CD14-positive monocyte (primary cell): Measurements from ENCODE around the gene PDE4D. TPM values are rescaled to one million over a fixed set of nuclear protein-coding genes. Genes with fewer than 3 reads are reported as not detected.

ENCODE experiments used
- DNase-seq, 3 donors: peaks; one replicate each; pipeline ENCODE4 v3.0.0-alpha.2; 2011 to 2022
- H2AFZ ChIP-seq: 2 replicates; pipeline ENCODE4 v1.6.0; 2012; ENCODE audit warnings: mild to moderate bottlenecking, low read depth, low read length, inconsistent platforms; ENCODE audit not compliant: insufficient read depth, poor library complexity, severe bottlenecking
- H3K27ac ChIP-seq, 2 donors: 1 replicate in 1 of 2; 2 replicates in 1 of 2; pipeline ENCODE4 v1.5.1; 2012 to 2013; ENCODE audit warnings: low read length in 2 of 2, control low read depth in 1 of 2, inconsistent platforms in 1 of 2, low read depth in 1 of 2, mild to moderate bottlenecking in 1 of 2
- H3K27me3 ChIP-seq, 2 donors: one replicate each; pipeline versions ENCODE4 v1.6.0 to v1.6.1; 2011 to 2013; ENCODE audit warnings: low read length in 2 of 2; ENCODE audit not compliant: control insufficient read depth in 2 of 2, insufficient read depth in 2 of 2
- H3K36me3 ChIP-seq, 2 donors: replicated peaks in 1 of 2; 1 replicate in 1 of 2; 2 replicates in 1 of 2; pipeline versions ENCODE4 v1.5.1 to v1.6.1; 2012 to 2013; ENCODE audit warnings: low read length in 2 of 2, control low read depth in 1 of 2, inconsistent platforms in 1 of 2, mild to moderate bottlenecking in 1 of 2; ENCODE audit not compliant: insufficient read depth in 2 of 2, control insufficient read depth in 1 of 2
- H3K4me1 ChIP-seq, 2 donors: 1 replicate in 1 of 2; 2 replicates in 1 of 2; pipeline versions ENCODE4 v1.5.1 to v1.6.1; 2012 to 2013; ENCODE audit warnings: low read length in 2 of 2, control low read depth in 1 of 2, inconsistent platforms in 1 of 2, mild to moderate bottlenecking in 1 of 2, moderate library complexity in 1 of 2; ENCODE audit not compliant: insufficient read depth in 2 of 2, control insufficient read depth in 1 of 2
- H3K4me2 ChIP-seq: replicated peaks from 2 replicates; pipeline ENCODE3; 2012; ENCODE audit warnings: low read length, moderate library complexity, mild to moderate bottlenecking; ENCODE audit not compliant: poor library complexity, severe bottlenecking; ENCODE audit errors: extremely low read depth
- H3K4me3 ChIP-seq, 3 experiments: fragments of 200-600 bp in 1 of 3; sonication (generic) in 1 of 3; replicated peaks in 1 of 3; 1 replicate in 2 of 3; 2 replicates in 1 of 3; pipeline ENCODE4 v1.5.1; 2011 to 2013; ENCODE audit warnings: low read length in 3 of 3, mild to moderate bottlenecking in 3 of 3, control low read depth in 2 of 3, low read depth in 2 of 3, inconsistent platforms in 1 of 3, moderate library complexity in 1 of 3
- H3K79me2 ChIP-seq: 2 replicates; pipeline ENCODE4 v1.6.0; 2012; ENCODE audit warnings: mild to moderate bottlenecking, control low read depth, inconsistent platforms, low read length, moderate library complexity; ENCODE audit not compliant: insufficient read depth
- H3K9ac ChIP-seq: 2 replicates; pipeline ENCODE4 v1.6.0; 2017; ENCODE audit warnings: low read length, mild to moderate bottlenecking; ENCODE audit not compliant: insufficient read depth, poor library complexity, severe bottlenecking
- H3K9me3 ChIP-seq, 2 donors: replicated peaks in 1 of 2; 1 replicate in 1 of 2; 2 replicates in 1 of 2; pipeline versions ENCODE4 v1.5.1 to v1.6.1; 2012 to 2013; ENCODE audit warnings: low read length in 2 of 2, control low read depth in 1 of 2; ENCODE audit not compliant: control insufficient read depth in 1 of 2, insufficient read depth in 1 of 2
- H4K20me1 ChIP-seq: 2 replicates; pipeline ENCODE4 v1.6.0; 2012; ENCODE audit warnings: mild to moderate bottlenecking, low read length, control low read depth, moderate library complexity; ENCODE audit not compliant: insufficient read depth
- H3K27ac Mint-ChIP-seq, 7 donors: one replicate each; pipeline ENCODE4 v1.8.0; 2020; ENCODE audit warnings: mild to moderate bottlenecking in 7 of 7, mixed read lengths in 7 of 7, moderate library complexity in 6 of 7, inconsistent platforms in 2 of 7
- H3K27me3 Mint-ChIP-seq, 3 donors: one replicate each; pipeline ENCODE4 v1.8.0; 2021 to 2022; ENCODE audit warnings: low read depth in 3 of 3, mild to moderate bottlenecking in 3 of 3, mixed read lengths in 3 of 3, moderate library complexity in 3 of 3, inconsistent platforms in 1 of 3
- H3K36me3 Mint-ChIP-seq, 2 donors: one replicate each; pipeline ENCODE4 v1.8.0; 2020; ENCODE audit warnings: mixed read lengths in 2 of 2, inconsistent platforms in 1 of 2, mild to moderate bottlenecking in 1 of 2
- H3K4me1 Mint-ChIP-seq: one replicate; pipeline ENCODE4 v1.8.0; 2020; ENCODE audit warnings: mild to moderate bottlenecking, mixed read lengths
- H3K4me3 Mint-ChIP-seq, 2 donors: one replicate each; pipeline ENCODE4 v1.8.0; 2020; ENCODE audit warnings: mild to moderate bottlenecking in 2 of 2, mixed read lengths in 2 of 2, moderate library complexity in 1 of 2
- H3K9me3 Mint-ChIP-seq, 7 donors: one replicate each; pipeline ENCODE4 v1.8.0; 2020 to 2022; ENCODE audit warnings: mixed read lengths in 7 of 7, mild to moderate bottlenecking in 6 of 7, moderate library complexity in 6 of 7, inconsistent platforms in 2 of 7
- CTCF ChIP-seq: fragments of 200-600 bp; IDR thresholded peaks from one replicate; pipeline ENCODE4 v1.8.0; 2022; ENCODE audit warnings: antibody characterized with exemption, mild to moderate bottlenecking
- WGBS: methylation state at CpG from one replicate; pipeline ENCODE4 v1.1.5; 2013; ENCODE audit warnings: missing lambda C conversion rate; ENCODE audit not compliant: insufficient coverage; 5-methylcytosine and 5-hydroxymethylcytosine counted together
- intact Hi-C, 2 donors: fragments of 100-400 bp; cut with micrococcal nuclease; formaldehyde crosslinking; loops; one replicate each; pipeline versions ENCODE4 v1.15.0 to v1.15.1; 2023
- polyA plus RNA-seq, 3 donors: library from polyadenylated mRNA; depleted of rRNA in 1 of 3; unstranded in 2 of 3; stranded (reverse) in 1 of 3; fragments of 300-500 nt in 2 of 3; fragments of >200 nt in 1 of 3; fragmentation: Illumina TruSeq in 2 of 3; gene quantifications; 1 replicate in 2 of 3; 2 replicates in 1 of 3; pipeline ENCODE4 v1.2.3, GENCODE V29; 2012 to 2021

PDE4D gene
- polyA plus RNA-seq, 3 donors: 1.9 to 3.4 (median 2.8) TPM

GRCh38 chr5:59198365-59198764 is 695.2 kb downstream of the PDE4D start:
- 88% methylated on average over 2 of the region's 2 CpGs for WGBS

DNA sequence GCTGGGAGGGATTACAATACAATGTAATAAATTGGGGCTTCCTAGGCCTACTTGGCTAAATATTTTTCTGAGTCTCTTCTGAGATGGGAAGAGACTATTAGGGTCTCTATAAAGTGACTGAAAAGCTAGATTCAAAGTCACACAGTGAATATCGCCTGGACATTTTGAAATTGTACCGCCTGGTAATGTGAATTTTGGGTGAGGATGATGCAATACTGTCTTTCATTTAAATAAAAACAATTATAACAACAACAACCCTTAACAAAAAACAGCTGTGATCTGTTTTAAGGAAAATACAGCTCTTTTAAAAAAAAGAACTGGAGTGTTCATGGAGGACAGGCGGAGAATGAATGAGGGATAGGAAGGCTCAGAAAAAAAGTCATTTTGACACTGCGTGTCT is 695.6 kb downstream of the PDE4D start:
- no peak overlapping the region for H3K27ac ChIP-seq
- no peak for DNase-seq
- no peaks in the 10 kb centered on the region for H3K4me1 ChIP-seq
- Mint-ChIP-seq H3K27ac (no peak overlapping the region), H3K4me1 (peaks cover 1% of the 10 kb centered on the region), H3K27me3 (no peaks in the 10 kb centered on the region), H3K36me3 (no peaks in the 10 kb centered on the region), H3K9me3 (peaks cover 0 to 2% (median 0%) of the 10 kb centered on the region in 7 donors), H3K4me3 (no peak overlapping the region)
- no peaks in the 10 kb centered on the region for H3K36me3 ChIP-seq
- no peaks in the 10 kb centered on the region for H3K79me2 ChIP-seq
- no peaks in the 10 kb centered on the region for H3K27me3 ChIP-seq
- H2AFZ ChIP-seq: no peak overlapping the region
- no peak for TF ChIP-seq CTCF
- H3K9me3 ChIP-seq: no peaks in the 10 kb centered on the region
- intact Hi-C loops: no loop called here
- no peak overlapping the region for H3K4me3 ChIP-seq
- H3K9ac ChIP-seq: no peak overlapping the region
- no peak overlapping the region for H3K4me2 ChIP-seq
- H4K20me1 ChIP-seq: no peaks in the 10 kb centered on the region
- 100% methylated on average over 1 of the region's 4 CpGs for WGBS

More at GRCh38 chr5:59198365-59198764, 695.2 kb downstream of the PDE4D start:
- Mint-ChIP-seq H3K27ac (peak overlapping the region in 1 of 7 donors; percentile 33), H3K9me3 (peaks cover 0 to 2% (median 0%) of the 10 kb centered on the region in 7 donors), H3K4me3 (no peak overlapping the region), H3K27me3 (no peaks in the 10 kb centered on the region), H3K4me1 (peaks cover 1% of the 10 kb centered on the region), H3K36me3 (no peaks in the 10 kb centered on the region)
- no peak for TF ChIP-seq CTCF
- no peak overlapping the region for H2AFZ ChIP-seq
- no peaks in the 10 kb centered on the region for H4K20me1 ChIP-seq
- no peak overlapping the region for H3K27ac ChIP-seq
- H3K4me1 ChIP-seq: no peaks in the 10 kb centered on the region
- no peak overlapping the region for H3K4me2 ChIP-seq
- no peaks in the 10 kb centered on the region for H3K9me3 ChIP-seq
- intact Hi-C loops: no loop called here
- H3K79me2 ChIP-seq: no peaks in the 10 kb centered on the region
- H3K27me3 ChIP-seq: no peaks in the 10 kb centered on the region
- no peaks in the 10 kb centered on the region for H3K36me3 ChIP-seq
- DNase-seq: no peak
- H3K9ac ChIP-seq: no peak overlapping the region
- H3K4me3 ChIP-seq: no peak overlapping the region
